Measurements from ENCODE around the gene SLC25A40. TPM values are rescaled to one million over a fixed set of nuclear protein-coding genes. Genes with fewer than 3 reads are reported as not detected.
"Not testable (repeated sequence)": the region's sequence is repeated elsewhere in the genome, so short reads cannot be mapped to it uniquely, and the experiment has no call there.

The SLC25A40 gene
- total RNA-seq, 1 experiment from 2014 or later: 43.7 TPM

DNA sequence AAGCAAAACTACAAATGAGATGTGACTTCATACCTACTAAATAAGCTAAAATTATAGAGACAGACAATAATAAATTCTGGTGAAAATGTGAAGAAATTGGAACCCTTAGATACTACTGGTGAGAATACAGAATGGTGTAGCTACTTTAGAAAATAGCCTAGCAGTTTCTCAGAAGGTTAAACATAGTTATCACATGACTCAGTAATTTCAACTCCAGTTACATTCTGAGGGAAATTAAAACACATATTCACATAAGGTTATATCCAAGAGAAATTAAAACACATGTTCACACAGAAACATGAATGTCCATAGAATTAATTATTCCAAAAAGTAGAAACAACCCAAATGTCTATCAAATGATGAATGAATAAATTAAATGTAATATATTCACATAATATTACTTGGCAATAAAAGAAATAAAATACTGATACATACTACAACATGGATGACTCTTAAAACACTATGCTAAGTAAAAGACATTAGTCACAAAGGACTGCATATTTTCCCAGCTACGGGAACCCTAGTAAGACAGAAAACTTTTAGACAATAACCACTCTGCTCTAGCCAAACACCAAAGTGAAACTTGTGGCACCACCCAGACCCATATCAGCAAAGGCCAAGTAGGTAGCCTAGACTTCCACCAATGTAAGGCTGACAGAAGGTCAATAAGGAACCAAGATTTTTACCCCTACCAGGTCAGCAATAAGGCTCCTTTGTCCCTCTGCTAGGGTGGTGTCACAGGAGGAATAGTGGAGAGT lies 25.1 kb downstream of the SLC25A40 start:
- Histone ChIP-seq H3K27me3 (no peaks in the 10 kb centered on the region), H3K27ac (no peak overlapping the region), H3K4me1 (no peaks in the 10 kb centered on the region), H3K36me3 (peaks cover 40% of the 10 kb centered on the region), H3K4me3 (no peak overlapping the region), H3K9me3 (replicated peaks) (no peaks in the 10 kb centered on the region)
- DNase-seq: no peak

DNA sequence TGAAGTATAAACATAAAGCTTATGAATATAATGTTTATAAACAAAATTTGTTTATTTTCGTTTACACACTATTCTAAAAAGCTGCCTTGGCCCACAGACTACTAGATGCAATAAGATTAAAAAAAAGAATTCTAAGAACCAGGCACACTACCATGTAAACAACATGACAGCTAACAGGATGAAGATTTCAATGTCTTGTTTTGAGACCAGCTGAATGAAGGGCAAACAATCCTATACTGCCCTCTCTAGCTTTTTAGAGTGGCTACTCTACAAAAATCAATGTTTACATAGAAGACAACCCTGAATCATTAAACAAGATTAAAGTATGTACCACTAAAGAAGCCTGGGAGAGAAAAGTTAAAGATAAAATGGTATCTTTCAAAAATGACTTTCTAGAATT lies 38.6 kb downstream of the SLC25A40 start:
- H3K27ac ChIP-seq: no peak overlapping the region
- no peaks in the 10 kb centered on the region for H3K27me3 ChIP-seq
- no peak overlapping the region for H3K4me3 ChIP-seq
- H3K4me1 ChIP-seq: no peaks in the 10 kb centered on the region
- DNase-seq: no peak
- H3K9me3 ChIP-seq (replicated peaks): no peaks in the 10 kb centered on the region
- H3K36me3 ChIP-seq: peaks cover 37% of the 10 kb centered on the region

DNA sequence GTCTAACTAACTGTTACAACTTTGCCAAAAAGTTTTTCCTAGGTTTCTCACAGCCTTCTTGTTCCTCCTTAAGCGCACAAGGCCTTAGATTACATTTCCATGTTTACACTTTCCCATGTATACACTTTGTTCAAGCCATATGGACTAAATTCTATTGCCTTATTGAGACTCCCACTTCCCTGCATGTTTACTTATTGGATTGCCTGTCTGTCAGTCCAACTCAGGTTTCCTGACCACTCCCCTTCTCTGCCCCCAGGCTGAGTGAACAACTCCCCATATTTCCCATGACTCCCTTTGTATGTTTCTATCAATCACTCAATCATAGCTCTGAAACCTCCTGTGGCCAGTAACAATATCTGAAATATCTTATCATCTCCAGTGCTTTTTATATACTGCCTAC lies 43.0 kb downstream of the SLC25A40 start:
- DNase-seq: peak in 1 of 2 experiments; percentile 8
- H3K36me3 ChIP-seq: peaks cover 19% of the 10 kb centered on the region

DNA sequence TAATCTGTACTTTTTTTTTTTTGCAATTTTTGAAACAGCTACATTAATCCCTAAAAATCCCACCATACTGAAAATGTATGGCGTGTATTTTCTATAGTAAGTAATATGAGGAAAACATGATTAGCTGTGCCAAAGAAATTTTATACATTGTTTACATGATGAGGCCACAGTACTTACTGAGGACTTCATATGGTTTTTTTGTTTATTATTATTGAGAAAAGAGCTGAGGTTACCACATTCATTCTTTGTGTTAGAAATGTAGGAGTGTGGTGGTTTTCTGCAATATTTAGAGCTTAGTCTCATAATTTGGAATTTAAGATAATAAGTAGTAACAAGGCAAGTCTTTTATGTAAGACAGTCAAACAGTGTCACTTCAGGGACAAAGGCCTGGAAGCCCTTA lies 45.1 kb downstream of the SLC25A40 start:
- Histone ChIP-seq H3K9me3 (replicated peaks) (0 out of 2 replicates have a peak, but pooled peaks cover 2% of the 10 kb centered on the region), H3K36me3 (peaks cover 9% of the 10 kb centered on the region), H3K4me1 (0 out of 2 replicates have a peak, but pooled peaks cover 2% of the 10 kb centered on the region), H3K27ac (no peak overlapping the region), H3K27me3 (no peaks in the 10 kb centered on the region), H3K4me3 (no peak overlapping the region)
- peak in 1 of 2 experiments; percentile 38 for DNase-seq

More for the DNA sequence above, 43.0 kb downstream of the SLC25A40 start:
- Histone ChIP-seq H3K9me3 (replicated peaks) (no peaks in the 10 kb centered on the region), H3K4me3 (no peak overlapping the region), H3K4me1 (0 out of 2 replicates have a peak, but pooled peaks cover 2% of the 10 kb centered on the region), H3K27me3 (no peaks in the 10 kb centered on the region), H3K27ac (no peak overlapping the region)

DNA sequence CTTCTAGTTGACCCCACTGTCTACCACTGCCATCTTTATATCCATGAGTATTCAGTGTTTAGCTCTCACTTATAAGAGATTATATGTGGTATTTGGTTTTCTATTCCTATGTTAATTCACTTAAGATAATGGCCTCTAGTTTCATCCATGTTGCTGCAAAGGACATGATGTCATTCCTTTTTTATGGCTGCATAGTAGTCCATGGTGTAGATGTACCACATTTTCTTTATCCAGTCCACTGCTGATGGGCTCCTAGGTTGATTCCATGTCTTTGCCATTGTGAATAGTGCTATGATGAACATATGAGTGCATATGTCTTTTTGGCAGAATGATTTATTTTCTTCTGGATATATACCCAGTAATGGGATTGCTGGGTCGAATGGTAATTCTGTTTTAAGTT lies 47.8 kb downstream of the SLC25A40 start:
- not testable (repeated sequence) for H3K36me3 ChIP-seq, H3K4me3 ChIP-seq, H3K27me3 ChIP-seq, H3K27ac ChIP-seq, H3K4me1 ChIP-seq, DNase-seq
- peaks cover 16% of the 10 kb centered on the region; the same call in 1 of the 2 replicates for H3K9me3 ChIP-seq (replicated peaks)

DNA sequence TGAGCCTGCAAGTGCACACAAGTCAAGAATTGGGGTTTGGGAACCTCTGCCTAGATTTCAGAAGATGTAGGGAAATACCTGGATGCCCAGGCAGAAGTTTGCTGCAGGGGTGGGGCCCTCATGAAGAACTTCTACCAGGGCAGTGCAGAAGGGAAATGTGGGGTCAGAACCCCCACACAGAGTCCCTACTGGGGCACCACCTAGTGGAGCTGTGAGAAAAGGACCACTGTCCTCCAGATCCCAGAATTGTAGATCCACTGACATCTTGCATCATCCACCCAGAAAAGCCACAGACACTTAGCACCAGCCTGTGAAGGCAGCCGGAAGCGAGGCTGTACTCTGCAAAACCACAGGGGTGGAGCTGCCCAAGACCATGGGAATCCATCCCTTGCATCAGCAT lies 50.8 kb downstream of the SLC25A40 start:
- peaks cover 22% of the 10 kb centered on the region; the same call in 1 of the 2 replicates for H3K9me3 ChIP-seq (replicated peaks)
- H3K4me1 ChIP-seq, H3K27ac ChIP-seq, H3K4me3 ChIP-seq, H3K27me3 ChIP-seq, H3K36me3 ChIP-seq: not testable (repeated sequence)
- DNase-seq: peak; percentile 5 to 14

DNA sequence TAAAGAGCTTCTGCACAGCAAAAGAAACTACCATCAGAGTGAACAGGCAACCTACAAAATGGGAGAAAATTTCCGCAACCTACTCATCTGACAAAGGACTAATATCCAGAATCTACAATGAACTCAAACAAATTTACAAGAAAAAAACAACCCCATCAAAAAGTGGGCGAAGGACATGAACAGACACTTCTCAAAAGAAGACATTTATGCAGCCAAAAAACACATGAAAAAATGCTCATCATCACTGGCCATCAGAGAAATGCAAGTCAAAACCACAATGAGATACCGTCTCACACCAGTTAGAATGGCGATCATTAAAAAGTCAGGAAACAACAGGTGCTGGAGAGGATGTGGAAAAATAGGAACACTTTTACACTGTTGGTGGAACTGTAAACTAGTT lies 54.1 kb downstream of the SLC25A40 start:
- H3K27me3 ChIP-seq, H3K4me3 ChIP-seq, H3K27ac ChIP-seq, H3K36me3 ChIP-seq, H3K4me1 ChIP-seq, DNase-seq: not testable (repeated sequence)
- peaks cover 22% of the 10 kb centered on the region; the same call in 1 of the 2 replicates for H3K9me3 ChIP-seq (replicated peaks)

DNA sequence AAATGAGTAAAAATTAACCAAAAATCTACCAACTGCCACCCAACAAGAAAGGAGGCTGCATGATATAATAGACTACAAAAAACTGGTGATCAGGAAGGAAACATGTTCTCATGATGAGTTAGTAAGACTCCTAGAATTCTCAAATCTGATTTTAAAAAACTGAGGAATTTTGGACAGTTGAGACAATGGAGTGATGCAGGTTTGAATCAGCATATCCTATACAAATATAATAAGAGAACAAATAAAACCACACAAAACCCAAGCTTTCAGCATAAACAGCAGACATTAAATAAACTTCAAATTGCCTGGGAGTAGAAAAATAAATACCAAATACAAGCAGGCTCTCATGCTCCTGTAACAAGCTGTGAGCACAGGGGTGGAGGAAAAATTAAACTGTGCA lies 57.8 kb downstream of the SLC25A40 start:
- Histone ChIP-seq H3K4me3 (no peak overlapping the region), H3K4me1 (no peaks in the 10 kb centered on the region), H3K27ac (no peak overlapping the region), H3K27me3 (no peaks in the 10 kb centered on the region), H3K36me3 (no peaks in the 10 kb centered on the region), H3K9me3 (replicated peaks) (peaks cover 6% of the 10 kb centered on the region; the same call in 1 of the 2 replicates)
- DNase-seq: no peak

DNA sequence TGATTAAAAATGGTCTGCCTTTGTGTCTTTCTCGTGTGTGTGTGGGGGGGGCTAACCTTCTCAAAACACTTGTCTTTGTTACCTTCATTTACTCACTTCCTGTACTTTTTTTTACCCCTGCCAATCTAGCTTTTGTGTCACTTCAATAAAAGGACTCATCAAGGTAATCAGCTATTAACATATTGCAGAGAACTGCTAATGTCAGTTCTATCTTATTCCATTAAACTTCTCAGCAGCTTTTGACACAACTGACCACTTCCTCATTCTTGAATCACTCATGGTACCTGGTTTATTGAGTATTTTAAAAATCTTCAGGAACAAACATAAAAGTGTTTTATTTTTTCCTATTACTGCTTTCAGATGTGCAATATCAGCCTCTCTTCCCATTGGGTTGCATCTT lies 59.8 kb downstream of the SLC25A40 start:
- Histone ChIP-seq H3K27me3 (no peaks in the 10 kb centered on the region), H3K4me3 (no peak overlapping the region), H3K27ac (no peak overlapping the region), H3K36me3 (no peaks in the 10 kb centered on the region), H3K4me1 (no peaks in the 10 kb centered on the region), H3K9me3 (replicated peaks) (no peaks in the 10 kb centered on the region)
- DNase-seq: no peak

DNA sequence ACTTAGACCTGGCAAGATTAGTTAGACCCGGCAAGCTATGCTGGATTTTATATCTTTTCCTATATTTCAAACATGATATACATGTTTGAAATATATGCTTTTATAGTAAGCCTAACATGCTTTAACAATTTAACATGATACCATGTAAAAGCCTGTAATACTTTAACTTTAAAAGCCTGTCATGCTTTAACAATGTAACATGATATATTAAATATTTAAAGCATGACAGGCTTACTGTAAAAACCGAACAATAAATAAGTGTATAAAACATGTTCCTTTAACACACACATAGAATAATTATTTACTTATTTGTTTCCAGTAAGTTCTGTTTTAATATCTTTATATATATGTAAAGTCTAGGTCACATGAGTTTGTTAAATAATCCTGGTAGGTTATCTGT lies 65.4 kb downstream of the SLC25A40 start:
- no peak for DNase-seq
- H3K36me3 ChIP-seq: no peaks in the 10 kb centered on the region
- no peaks in the 10 kb centered on the region for H3K4me1 ChIP-seq
- H3K9me3 ChIP-seq (replicated peaks): no peaks in the 10 kb centered on the region
- H3K4me3 ChIP-seq: no peak overlapping the region
- H3K27me3 ChIP-seq: no peaks in the 10 kb centered on the region
- H3K27ac ChIP-seq: no peak overlapping the region

DNA sequence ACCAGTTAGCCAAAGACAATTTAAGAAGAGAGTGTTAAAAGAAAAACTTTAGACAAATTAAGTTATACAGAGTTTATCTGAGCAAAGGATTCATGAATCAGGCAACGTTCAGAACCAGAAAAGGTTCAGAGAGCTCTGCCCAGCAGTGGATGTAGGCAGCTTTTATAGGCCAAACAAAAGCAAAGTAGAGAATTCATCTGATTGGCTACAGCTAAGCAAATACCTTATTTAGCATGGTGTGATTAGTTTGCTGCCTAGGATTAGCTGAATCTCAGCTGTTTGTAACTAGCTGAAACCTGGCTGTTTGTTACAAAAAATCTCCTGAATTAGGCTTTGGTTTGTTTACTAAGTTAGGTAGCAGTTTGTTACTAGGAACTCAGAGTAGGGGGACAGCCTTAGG lies 66.0 kb downstream of the SLC25A40 start:
- Histone ChIP-seq H3K4me3 (no peak overlapping the region), H3K4me1 (no peaks in the 10 kb centered on the region), H3K9me3 (replicated peaks) (no peaks in the 10 kb centered on the region), H3K27ac (no peak overlapping the region), H3K36me3 (no peaks in the 10 kb centered on the region), H3K27me3 (no peaks in the 10 kb centered on the region)
- peak in 1 of 2 experiments; percentile 22 for DNase-seq

DNA sequence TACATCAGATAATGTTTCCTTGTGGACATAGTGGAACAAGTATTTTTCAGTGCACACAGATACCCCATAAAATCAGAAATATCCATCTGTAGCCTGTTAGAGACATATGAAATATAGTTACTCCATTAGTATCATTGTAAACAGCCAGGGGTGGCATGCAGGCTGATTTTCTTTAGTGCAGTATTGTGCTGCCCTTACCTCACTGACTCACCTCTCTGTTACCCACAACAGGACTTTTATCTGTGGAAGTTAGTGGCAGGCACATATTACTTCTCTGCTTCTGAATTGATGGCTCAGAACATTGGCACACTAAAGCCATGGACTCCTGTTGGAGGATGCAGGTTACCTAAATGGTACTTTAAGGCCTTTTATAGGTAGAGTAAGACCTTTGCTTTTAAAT lies 70.0 kb downstream of the SLC25A40 start:
- H3K27me3 ChIP-seq: no peaks in the 10 kb centered on the region
- H3K4me1 ChIP-seq: no peaks in the 10 kb centered on the region
- H3K4me3 ChIP-seq: no peak overlapping the region
- DNase-seq: no peak
- H3K27ac ChIP-seq: no peak overlapping the region
- no peaks in the 10 kb centered on the region for H3K36me3 ChIP-seq
- no peaks in the 10 kb centered on the region for H3K9me3 ChIP-seq (replicated peaks)

DNA sequence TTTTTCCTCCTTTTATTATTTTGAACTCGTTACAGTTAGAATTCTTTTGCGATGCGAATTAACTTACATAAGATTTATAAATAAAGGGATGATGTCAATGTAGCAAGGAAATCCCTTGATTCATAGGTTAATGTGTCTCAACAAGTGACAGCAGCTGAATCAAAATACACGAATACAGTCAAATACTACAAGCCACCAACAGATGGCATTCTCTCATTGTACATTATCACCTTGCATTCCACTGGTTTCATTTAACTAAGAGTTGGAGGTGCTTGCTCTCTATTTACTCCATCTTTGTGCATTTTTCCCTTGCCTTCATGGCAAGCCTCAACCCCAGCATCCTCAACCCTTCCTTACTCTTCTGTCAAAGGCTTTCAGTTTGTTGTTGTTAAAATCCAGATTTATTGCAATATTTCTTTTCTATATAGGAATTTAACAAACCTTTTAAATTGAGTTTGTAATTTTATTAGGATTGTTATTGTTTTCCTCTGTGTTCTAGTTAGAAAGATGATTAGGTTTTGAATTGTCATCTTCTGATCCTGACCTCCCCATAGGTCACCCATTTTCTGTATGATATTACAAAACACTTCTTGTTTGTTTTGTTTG lies 78.3 kb downstream of the SLC25A40 start:
- H3K9me3 ChIP-seq (replicated peaks): no peaks in the 10 kb centered on the region
- no peak overlapping the region for H3K4me3 ChIP-seq
- H3K36me3 ChIP-seq: no peaks in the 10 kb centered on the region
- H3K27ac ChIP-seq: no peak overlapping the region
- H3K4me1 ChIP-seq: no peaks in the 10 kb centered on the region
- H3K27me3 ChIP-seq: no peaks in the 10 kb centered on the region
- DNase-seq: peak in 1 of 2 experiments; percentile 77

DNA sequence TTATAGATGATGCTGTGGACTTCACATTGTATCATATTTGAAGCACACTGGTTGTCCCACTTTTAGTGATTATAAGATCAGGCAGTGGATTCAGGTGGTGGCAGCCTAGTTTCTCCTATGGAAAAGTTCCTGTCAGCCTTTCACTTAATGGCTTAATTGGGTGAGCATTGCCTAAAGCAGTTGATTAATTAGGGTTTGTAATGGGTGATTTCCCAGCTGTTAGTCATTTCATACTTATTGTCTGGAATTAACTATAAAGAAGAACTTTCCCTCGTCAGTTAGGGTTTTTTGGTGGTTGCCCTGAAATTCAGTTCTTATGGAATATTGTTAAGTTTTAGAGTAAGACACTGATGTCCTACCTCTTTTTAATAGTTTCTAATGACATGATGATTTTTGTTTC lies 78.8 kb downstream of the SLC25A40 start:
- no peaks in the 10 kb centered on the region for H3K36me3 ChIP-seq
- no peak for DNase-seq
- no peaks in the 10 kb centered on the region for H3K9me3 ChIP-seq (replicated peaks)
- H3K4me1 ChIP-seq: no peaks in the 10 kb centered on the region
- H3K4me3 ChIP-seq: no peak overlapping the region
- H3K27ac ChIP-seq: no peak overlapping the region
- H3K27me3 ChIP-seq: no peaks in the 10 kb centered on the region

DNA sequence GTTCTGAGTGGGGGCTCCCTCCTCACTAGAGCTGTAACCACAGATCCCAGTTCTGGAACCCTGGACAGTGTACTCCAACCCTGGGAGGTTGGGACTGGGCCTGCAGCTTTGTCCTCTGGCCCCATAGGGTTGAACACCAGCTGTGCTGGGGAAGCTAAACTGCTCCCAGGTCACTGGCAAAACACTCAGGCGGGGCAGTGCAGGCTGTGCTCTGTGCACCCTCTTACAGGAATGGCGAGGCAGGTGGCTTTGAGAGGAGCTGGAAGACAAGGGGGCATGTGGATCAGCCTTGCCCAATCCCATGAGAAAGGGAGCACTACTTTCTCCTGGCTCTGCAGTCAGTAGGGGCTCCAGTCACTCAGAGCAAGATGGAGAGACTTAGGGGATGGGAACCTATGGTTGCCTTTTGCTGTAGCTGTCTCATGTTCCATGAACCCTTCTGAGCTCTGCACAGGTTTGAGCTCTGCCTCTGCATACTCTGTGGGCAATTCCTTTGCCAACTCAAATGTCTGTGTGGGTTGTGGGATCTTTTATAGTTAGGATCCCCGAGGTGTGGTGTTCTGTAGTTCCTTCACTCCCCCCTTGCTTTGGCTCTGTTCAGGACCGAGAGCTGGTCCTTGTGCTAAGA lies 90.7 kb downstream of the SLC25A40 start:
- H3K9me3 ChIP-seq (replicated peaks): no peaks in the 10 kb centered on the region
- no peaks in the 10 kb centered on the region for H3K27me3 ChIP-seq
- H3K27ac ChIP-seq: no peak overlapping the region
- H3K4me3 ChIP-seq: no peak overlapping the region
- H3K36me3 ChIP-seq: no peaks in the 10 kb centered on the region
- no peaks in the 10 kb centered on the region for H3K4me1 ChIP-seq
- DNase-seq: no peak
